Astrocyte of the spinal cord (primary cell): ENCODE results near the gene PRICKLE2.

ENCODE experiments used
- DNase-seq: peaks from one replicate; pipeline ENCODE4 v3.0.0; 2011; ENCODE audit warnings: low read depth, low spot score
- H3K4me3 ChIP-seq: 2 replicates; pipeline ENCODE4 v1.5.1; 2011; ENCODE audit warnings: low read depth, mild to moderate bottlenecking, low read length, moderate library complexity
- in situ Hi-C: cut with HindIII; loops from 2 replicates; pipeline ENCODE4 v1.10.0; 2017; ENCODE audit warnings: low sequenced_read_pairs
- TF ChIP-seq, protein P1 (sequence below): IDR thresholded peaks from 2 replicates; pipeline ENCODE4 v1.5.1; 2012; ENCODE audit warnings: low read depth, mild to moderate bottlenecking, low read length, inconsistent platforms

PRICKLE2 gene

DNA sequence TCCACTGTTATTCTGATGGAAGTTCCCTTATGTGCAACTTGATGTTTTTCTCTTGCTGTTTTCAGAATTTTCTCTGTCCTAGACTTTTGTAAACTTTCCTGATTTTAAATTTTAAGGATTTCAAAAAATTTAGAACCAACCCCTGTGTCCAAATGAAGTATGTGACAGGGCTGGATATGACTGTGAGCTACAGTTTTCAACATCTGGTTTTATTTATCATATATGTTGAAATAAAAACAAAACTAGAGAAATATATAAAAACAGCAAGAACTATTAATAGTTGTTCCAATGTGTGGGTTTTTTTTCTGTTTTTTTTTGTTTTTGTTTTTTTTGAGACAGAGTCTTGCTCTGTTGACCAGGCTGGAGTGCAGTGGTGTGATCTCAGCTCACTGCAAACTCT lies 154.6 kb downstream of the PRICKLE2 start:
- DNase-seq = no peak
- TF ChIP-seq, protein P1, sequence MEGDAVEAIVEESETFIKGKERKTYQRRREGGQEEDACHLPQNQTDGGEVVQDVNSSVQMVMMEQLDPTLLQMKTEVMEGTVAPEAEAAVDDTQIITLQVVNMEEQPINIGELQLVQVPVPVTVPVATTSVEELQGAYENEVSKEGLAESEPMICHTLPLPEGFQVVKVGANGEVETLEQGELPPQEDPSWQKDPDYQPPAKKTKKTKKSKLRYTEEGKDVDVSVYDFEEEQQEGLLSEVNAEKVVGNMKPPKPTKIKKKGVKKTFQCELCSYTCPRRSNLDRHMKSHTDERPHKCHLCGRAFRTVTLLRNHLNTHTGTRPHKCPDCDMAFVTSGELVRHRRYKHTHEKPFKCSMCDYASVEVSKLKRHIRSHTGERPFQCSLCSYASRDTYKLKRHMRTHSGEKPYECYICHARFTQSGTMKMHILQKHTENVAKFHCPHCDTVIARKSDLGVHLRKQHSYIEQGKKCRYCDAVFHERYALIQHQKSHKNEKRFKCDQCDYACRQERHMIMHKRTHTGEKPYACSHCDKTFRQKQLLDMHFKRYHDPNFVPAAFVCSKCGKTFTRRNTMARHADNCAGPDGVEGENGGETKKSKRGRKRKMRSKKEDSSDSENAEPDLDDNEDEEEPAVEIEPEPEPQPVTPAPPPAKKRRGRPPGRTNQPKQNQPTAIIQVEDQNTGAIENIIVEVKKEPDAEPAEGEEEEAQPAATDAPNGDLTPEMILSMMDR = no peak
- in situ Hi-C loops = no loop called here
- H3K4me3 ChIP-seq = no peak overlapping the region

DNA sequence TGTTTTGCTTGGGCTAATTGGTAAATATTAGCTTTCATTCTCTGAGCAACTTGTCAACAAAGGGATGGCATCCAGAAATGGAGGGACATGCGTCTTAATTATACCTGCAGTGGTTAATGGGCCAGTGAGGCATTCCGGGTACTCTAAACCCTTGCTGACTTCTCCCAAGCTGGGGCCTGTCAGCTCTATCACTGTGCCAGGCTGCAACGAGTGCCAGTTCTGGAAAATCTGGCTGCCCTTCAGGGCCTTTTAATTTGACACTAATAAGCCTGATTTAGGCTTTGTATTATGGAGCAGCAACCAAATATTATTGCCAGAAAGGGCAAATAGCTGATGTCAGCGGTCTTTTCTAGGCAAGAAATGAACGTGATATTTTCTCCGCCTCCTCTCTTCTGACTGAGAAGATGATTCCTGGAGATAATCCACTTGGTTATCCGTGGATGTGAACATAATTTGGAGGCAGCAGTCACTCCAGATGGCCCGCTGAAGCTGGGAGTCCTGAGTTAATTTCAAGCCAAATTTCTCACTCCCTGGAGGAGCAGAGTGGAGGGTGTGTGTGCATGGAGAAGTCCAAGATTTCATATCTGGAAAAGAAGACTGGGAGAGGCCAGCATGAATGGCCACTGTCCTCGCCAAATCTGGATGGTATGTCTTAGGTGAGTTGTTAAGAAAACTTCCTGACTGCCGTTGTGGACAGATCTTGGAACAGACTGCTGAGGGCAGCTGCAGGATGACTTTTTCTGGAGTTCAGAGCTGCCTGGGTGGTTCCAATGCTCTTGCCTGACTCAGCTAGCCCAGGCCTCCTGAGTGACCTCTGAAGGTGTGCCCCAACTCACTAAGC lies 157.5 kb downstream of the PRICKLE2 start:
- in situ Hi-C loops = no loop called here
- TF ChIP-seq, protein P1 = no peak
- DNase-seq = no peak

DNA sequence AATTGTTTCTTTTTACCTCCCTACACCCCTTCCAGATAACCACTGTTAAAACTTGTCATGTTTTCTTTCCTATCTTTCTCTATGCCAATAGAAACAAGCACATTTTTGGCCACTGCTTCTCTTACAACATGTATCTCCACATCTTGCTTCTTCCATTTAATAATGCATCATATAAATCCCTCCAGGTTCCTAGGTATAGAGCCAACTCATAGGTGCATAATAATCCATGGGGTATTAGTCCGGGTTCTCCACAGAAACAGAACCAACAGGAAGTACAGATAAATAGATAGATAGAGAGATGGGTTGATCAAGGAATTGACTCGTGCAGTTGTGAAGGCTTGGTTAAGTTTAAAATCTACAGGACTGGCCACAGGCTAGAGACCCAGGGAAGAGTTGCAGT lies 160.5 kb downstream of the PRICKLE2 start:
- TF ChIP-seq, protein P1 = no peak
- DNase-seq = no peak
- no peak overlapping the region for H3K4me3 ChIP-seq
- in situ Hi-C loops = no loop called here

More for the DNA sequence above, 157.5 kb downstream of the PRICKLE2 start:
- H3K4me3 ChIP-seq = no peak overlapping the region

DNA sequence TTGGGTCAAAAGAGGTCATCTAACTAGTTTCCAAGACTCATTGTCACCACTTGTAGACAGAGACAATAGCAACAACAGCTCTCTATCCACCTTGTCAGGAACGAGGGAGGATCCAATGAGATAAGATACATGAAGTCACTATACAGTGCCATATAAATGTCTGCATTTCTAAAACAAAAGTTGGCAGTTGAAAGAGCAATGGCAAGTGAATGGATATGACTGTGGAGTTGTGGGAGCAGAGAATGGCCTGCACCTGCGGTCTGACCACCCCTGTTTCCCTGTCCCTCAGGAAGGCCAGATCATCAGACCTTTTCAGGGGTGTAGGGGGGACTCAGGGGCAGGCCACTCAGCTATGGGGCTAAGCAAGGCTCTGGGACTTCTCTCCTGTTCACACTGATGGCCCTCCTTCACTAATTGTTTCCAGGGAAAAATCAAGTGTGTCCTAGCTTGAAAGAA lies 161.3 kb downstream of the PRICKLE2 start:
- DNase-seq = no peak
- H3K4me3 ChIP-seq = no peak overlapping the region
- in situ Hi-C loops = no loop called here
- TF ChIP-seq, protein P1 = no peak

DNA sequence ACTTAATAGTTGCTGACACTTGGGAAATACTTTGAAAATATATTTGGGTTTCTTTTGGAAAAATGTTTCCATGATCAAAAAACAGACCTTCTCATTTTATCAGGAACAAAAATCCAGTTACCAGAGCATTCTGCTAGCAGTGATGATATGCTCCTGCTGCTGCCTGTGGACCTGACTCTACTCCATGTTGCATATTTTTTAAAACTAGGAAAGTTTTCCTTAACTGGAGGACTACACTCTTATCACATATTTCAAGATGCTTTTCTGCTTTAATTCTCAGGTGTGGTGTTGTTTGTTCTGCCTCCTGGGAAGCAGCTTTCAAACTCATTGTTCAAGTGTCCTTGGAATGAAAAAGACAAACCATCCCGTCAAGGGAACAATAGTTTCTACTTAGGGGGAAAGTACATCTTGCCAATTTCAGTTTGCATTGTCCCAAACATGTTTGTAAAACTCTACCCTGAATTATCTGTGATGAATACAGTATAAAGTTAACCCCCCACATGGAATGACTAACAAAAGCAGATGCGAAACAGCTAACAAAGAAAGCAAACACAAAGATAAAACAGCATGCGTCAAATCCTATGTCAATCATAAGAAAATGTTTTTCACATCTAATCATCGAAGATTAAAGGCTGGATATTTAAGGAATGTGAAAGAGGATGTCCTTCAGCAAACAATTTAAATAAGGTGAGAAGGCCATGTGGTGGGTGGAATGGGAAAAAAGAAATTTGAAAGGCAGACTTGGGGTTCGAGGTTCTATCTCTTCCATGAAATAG lies 161.9 kb downstream of the PRICKLE2 start:
- peak; percentile 37 for DNase-seq
- TF ChIP-seq, protein P1 = no peak
- in situ Hi-C loops = no loop called here
- no peak overlapping the region for H3K4me3 ChIP-seq

DNA sequence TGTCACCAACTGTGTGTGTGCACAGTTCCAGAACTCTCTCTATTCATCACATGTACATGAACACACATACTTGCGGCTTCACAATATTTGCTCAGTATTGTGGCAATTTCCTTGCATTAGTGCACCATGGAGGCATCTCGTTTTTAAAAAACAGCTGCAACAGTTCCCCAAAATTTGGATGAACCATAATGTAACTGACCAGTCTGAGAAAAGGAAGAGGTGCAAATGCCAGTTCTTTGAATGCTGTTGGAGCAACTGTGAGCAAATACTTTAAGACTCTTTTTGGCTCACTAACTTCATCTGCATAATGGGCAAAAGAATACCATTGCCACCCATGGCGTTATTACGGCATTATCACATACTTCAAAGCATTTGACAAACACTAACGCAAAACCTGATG lies 163.6 kb downstream of the PRICKLE2 start:
- in situ Hi-C loops = no loop called here
- TF ChIP-seq, protein P1 = no peak
- no peak overlapping the region for H3K4me3 ChIP-seq
- DNase-seq = no peak
